MM.1S (cell line): ENCODE results near the gene CHAMP1.

ENCODE experiments used
- DNase-seq: peaks from one replicate; pipeline ENCODE4 v3.0.0-alpha.2; 2015
- H2AFZ ChIP-seq: fragments of 300-600 bp; sonication (generic); 2 replicates; pipeline ENCODE4 v1.6.0; 2016; ENCODE audit warnings: antibody characterized with exemption, low read length
- H3F3A ChIP-seq: fragments of 300-600 bp; sonication (generic); 2 replicates; pipeline ENCODE4 v1.6.1; 2016; ENCODE audit warnings: mild to moderate bottlenecking, antibody characterized with exemption, low read length, moderate library complexity, mixed read lengths; ENCODE audit not compliant: insufficient read depth
- H3K27ac ChIP-seq: fragments of 300-600 bp; sonication (generic); 2 replicates; pipeline ENCODE4 v1.5.1; 2016; ENCODE audit warnings: mild to moderate bottlenecking, low read length
- H3K27me3 ChIP-seq: fragments of 300-600 bp; sonication (generic); replicated peaks from 2 replicates; pipeline ENCODE4 v1.6.0; 2016; ENCODE audit warnings: low read length; ENCODE audit not compliant: insufficient read depth
- H3K36me3 ChIP-seq: fragments of 300-600 bp; sonication (generic); replicated peaks from 2 replicates; pipeline ENCODE4 v1.6.1; 2016; ENCODE audit warnings: mild to moderate bottlenecking, low read length, mixed read lengths; ENCODE audit not compliant: insufficient read depth
- H3K4me1 ChIP-seq: fragments of 300-600 bp; sonication (generic); 2 replicates; pipeline ENCODE4 v1.6.1; 2016; ENCODE audit warnings: low read length, mixed read lengths
- H3K4me2 ChIP-seq: fragments of 300-600 bp; sonication (generic); 2 replicates; pipeline ENCODE4 v1.6.0; 2016; ENCODE audit warnings: low read depth, low read length
- H3K4me3 ChIP-seq: fragments of 300-600 bp; sonication (generic); 2 replicates; pipeline ENCODE4 v1.5.1; 2016; ENCODE audit warnings: low read length, mixed read lengths
- H3K79me2 ChIP-seq: fragments of 300-600 bp; sonication (generic); 2 replicates; pipeline ENCODE4 v1.6.1; 2016; ENCODE audit warnings: mixed run types, low read length, mixed read lengths
- H3K9ac ChIP-seq: fragments of 300-600 bp; sonication (generic); 2 replicates; pipeline ENCODE4 v1.6.1; 2016; ENCODE audit warnings: low read length, mixed read lengths
- H3K9me2 ChIP-seq: fragments of 300-600 bp; sonication (generic); replicated peaks from 2 replicates; pipeline ENCODE4 v1.6.1; 2016; ENCODE audit warnings: mild to moderate bottlenecking, low read length, mixed read lengths; ENCODE audit not compliant: insufficient read depth
- H3K9me3 ChIP-seq: fragments of 300-600 bp; sonication (generic); replicated peaks from 2 replicates; pipeline ENCODE4 v1.6.1; 2016; ENCODE audit warnings: mild to moderate bottlenecking, low read length, mixed read lengths; ENCODE audit not compliant: insufficient read depth
- H4K20me1 ChIP-seq: fragments of 300-600 bp; sonication (generic); 2 replicates; pipeline ENCODE4 v1.6.1; 2016; ENCODE audit warnings: mild to moderate bottlenecking, low read length, moderate library complexity, mixed read lengths; ENCODE audit not compliant: insufficient read depth
- CTCF ChIP-seq: fragments of 300-600 bp; sonication (generic); IDR thresholded peaks from 2 replicates; pipeline ENCODE4 v1.5.1; 2016; ENCODE audit warnings: antibody characterized with exemption, low read length, mixed read lengths
- EZH2 ChIP-seq: fragments of 300-600 bp; sonication (generic); optimal IDR thresholded peaks from 2 replicates; pipeline ENCODE3; 2017; ENCODE audit warnings: low read depth, mild to moderate bottlenecking, antibody characterized with exemption, low read length, mixed read lengths
- EZH2phosphoT487 ChIP-seq: fragments of 300-600 bp; sonication (generic); IDR thresholded peaks from 2 replicates; pipeline ENCODE4 v1.6.1; 2018; ENCODE audit warnings: antibody characterized with exemption, low read length

Gene CHAMP1

GRCh38 chr13:114323349-114323748 is 9.0 kb downstream of the CHAMP1 start:
- no peak for TF ChIP-seq EZH2
- TF ChIP-seq CTCF, result no peak
- TF ChIP-seq EZH2phosphoT487, result no peak
- H3K36me3 ChIP-seq, result peaks cover 6% of the 10 kb centered on the region; the same call in 1 of the 2 replicates
- H3K79me2 ChIP-seq, result peaks cover 50% of the 10 kb centered on the region

DNA sequence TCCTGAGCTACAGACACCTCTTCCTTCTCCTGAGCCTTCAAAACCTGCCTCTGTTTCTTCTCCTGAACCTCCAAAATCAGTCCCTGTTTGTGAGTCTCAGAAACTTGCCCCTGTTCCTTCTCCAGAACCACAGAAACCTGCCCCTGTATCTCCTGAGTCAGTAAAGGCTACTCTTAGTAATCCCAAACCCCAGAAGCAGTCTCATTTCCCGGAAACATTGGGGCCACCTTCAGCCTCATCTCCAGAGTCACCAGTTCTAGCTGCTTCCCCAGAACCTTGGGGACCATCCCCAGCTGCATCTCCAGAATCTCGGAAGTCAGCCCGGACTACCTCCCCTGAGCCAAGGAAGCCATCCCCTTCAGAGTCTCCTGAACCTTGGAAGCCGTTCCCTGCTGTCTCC is 10.0 kb downstream of the CHAMP1 start:
- Histone ChIP-seq H3F3A (no peaks in the 10 kb centered on the region), H3K9me3 (no peaks in the 10 kb centered on the region), H2AFZ (no peak overlapping the region), H3K36me3 (peaks cover 6% of the 10 kb centered on the region; the same call in 1 of the 2 replicates), H3K4me2 (no peak overlapping the region), H3K4me3 (no peak overlapping the region), H3K4me1 (no peaks in the 10 kb centered on the region), H3K27ac (no peak overlapping the region), H3K79me2 (peaks cover 40% of the 10 kb centered on the region), H4K20me1 (peaks cover 5% of the 10 kb centered on the region; the same call in 1 of the 2 replicates), H3K9ac (no peak overlapping the region), H3K27me3 (no peaks in the 10 kb centered on the region), H3K9me2 (no peaks in the 10 kb centered on the region)
- TF ChIP-seq CTCF (no peak), EZH2 (no peak), EZH2phosphoT487 (no peak)
- DNase-seq, result no peak

More at GRCh38 chr13:114323349-114323748, 9.0 kb downstream of the CHAMP1 start:
- Histone ChIP-seq H4K20me1 (peaks cover 8% of the 10 kb centered on the region; the same call in 1 of the 2 replicates), H3K4me3 (no peak overlapping the region), H3F3A (no peaks in the 10 kb centered on the region), H3K9me2 (no peaks in the 10 kb centered on the region), H3K27me3 (no peaks in the 10 kb centered on the region), H3K4me2 (no peak overlapping the region), H3K4me1 (no peaks in the 10 kb centered on the region), H2AFZ (no peak overlapping the region), H3K9ac (no peak overlapping the region), H3K27ac (no peak overlapping the region), H3K9me3 (no peaks in the 10 kb centered on the region)
- no peak for DNase-seq

DNA sequence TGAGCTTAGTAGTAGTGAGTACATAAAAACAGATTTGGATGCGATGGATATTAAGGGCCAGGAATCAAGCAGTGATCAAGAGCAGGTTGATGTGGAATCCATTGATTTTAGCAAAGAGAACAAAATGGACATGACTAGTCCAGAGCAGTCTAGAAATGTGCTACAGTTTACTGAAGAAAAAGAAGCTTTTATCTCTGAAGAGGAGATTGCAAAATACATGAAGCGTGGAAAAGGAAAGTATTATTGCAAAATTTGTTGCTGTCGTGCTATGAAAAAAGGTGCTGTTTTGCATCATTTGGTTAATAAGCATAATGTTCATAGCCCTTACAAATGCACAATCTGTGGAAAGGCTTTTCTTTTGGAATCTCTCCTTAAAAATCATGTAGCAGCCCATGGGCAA is 11.4 kb downstream of the CHAMP1 start:
- H3K27me3 ChIP-seq, result no peaks in the 10 kb centered on the region
- peaks cover 6% of the 10 kb centered on the region; the same call in 1 of the 2 replicates for H3K36me3 ChIP-seq
- H3K9ac ChIP-seq, result no peak overlapping the region
- H3K4me1 ChIP-seq, result no peaks in the 10 kb centered on the region
- TF ChIP-seq EZH2phosphoT487 (no peak), EZH2 (no peak), CTCF (no peak)
- H3K4me3 ChIP-seq, result no peak overlapping the region
- no peak overlapping the region for H2AFZ ChIP-seq
- H3K79me2 ChIP-seq, result peaks cover 28% of the 10 kb centered on the region
- H3K27ac ChIP-seq, result no peak overlapping the region
- no peaks in the 10 kb centered on the region for H3F3A ChIP-seq
- H3K4me2 ChIP-seq, result no peak overlapping the region
- no peaks in the 10 kb centered on the region for H3K9me2 ChIP-seq
- DNase-seq, result no peak
- no peaks in the 10 kb centered on the region for H3K9me3 ChIP-seq
- no peaks in the 10 kb centered on the region for H4K20me1 ChIP-seq
